ACC112 (cell line): Measurements from ENCODE around the gene YPEL4.

Experiments
- H2AFZ ChIP-seq: fragments of 200-600 bp; sonication (generic); one replicate; pipeline ENCODE4 v1.6.0; 2017; ENCODE audit warnings: antibody characterized with exemption, low read length; ENCODE audit not compliant: unreplicated experiment
- H3K27ac ChIP-seq: fragments of 200-600 bp; sonication (generic); 2 replicates; pipeline ENCODE4 v1.5.1; 2014; ENCODE audit warnings: low read depth, mild to moderate bottlenecking, antibody characterized with exemption, low read length, moderate library complexity
- H3K27me3 ChIP-seq: fragments of 200-600 bp; sonication (generic); 2 replicates; pipeline ENCODE4 v1.6.1; 2014; ENCODE audit warnings: mild to moderate bottlenecking, antibody characterized with exemption, low read length, moderate library complexity, mixed read lengths; ENCODE audit not compliant: insufficient read depth
- H3K36me3 ChIP-seq: fragments of 200-600 bp; sonication (generic); 2 replicates; pipeline ENCODE4 v1.6.1; 2016; ENCODE audit warnings: mild to moderate bottlenecking, antibody characterized with exemption, low read length, moderate library complexity, mixed read lengths; ENCODE audit not compliant: insufficient read depth
- H3K4me1 ChIP-seq: fragments of 200-600 bp; sonication (generic); one replicate; pipeline ENCODE4 v1.6.1; 2016; ENCODE audit warnings: low read length, mixed read lengths; ENCODE audit not compliant: insufficient read depth, unreplicated experiment, control insufficient read depth
- H3K4me3 ChIP-seq: fragments of 200-600 bp; sonication (generic); 2 replicates; pipeline ENCODE4 v1.5.1; 2014; ENCODE audit warnings: mild to moderate bottlenecking, low read depth, low read length
- H3K79me2 ChIP-seq: fragments of 200-600 bp; sonication (generic); one replicate; pipeline ENCODE4 v1.6.0; 2016; ENCODE audit warnings: low read length; ENCODE audit not compliant: control insufficient read depth, unreplicated experiment, insufficient read depth

The YPEL4 gene

GRCh38 chr11:57651408-57651807, 1.7 kb upstream of the YPEL4 start:
- no peaks in the 10 kb centered on the region for H3K79me2 ChIP-seq
- peaks cover 39% of the 10 kb centered on the region for H3K4me1 ChIP-seq
- peaks cover 5% of the 10 kb centered on the region; the same call in 1 of the 2 replicates for H3K27me3 ChIP-seq
- H2AFZ ChIP-seq, result no peak overlapping the region
- H3K36me3 ChIP-seq, result no peaks in the 10 kb centered on the region
- H3K27ac ChIP-seq, result no peak overlapping the region
- no peak overlapping the region for H3K4me3 ChIP-seq

GRCh38 chr11:57650739-57651090, 1.0 kb upstream of the YPEL4 start:
- H3K4me1 ChIP-seq, result peaks cover 46% of the 10 kb centered on the region

GRCh38 chr11:57648801-57649735, 644 bp downstream of the YPEL4 start:
- Histone ChIP-seq H3K79me2 (no peaks in the 10 kb centered on the region), H3K27me3 (peaks cover 5% of the 10 kb centered on the region; the same call in 1 of the 2 replicates), H2AFZ (no peak overlapping the region), H3K36me3 (no peaks in the 10 kb centered on the region), H3K27ac (no peak overlapping the region), H3K4me1 (peaks cover 61% of the 10 kb centered on the region), H3K4me3 (peak overlapping the region; percentile 76)

More at GRCh38 chr11:57650739-57651090, 1.0 kb upstream of the YPEL4 start:
- H3K79me2 ChIP-seq, result no peaks in the 10 kb centered on the region
- H2AFZ ChIP-seq, result no peak overlapping the region
- peaks cover 5% of the 10 kb centered on the region; the same call in 1 of the 2 replicates for H3K27me3 ChIP-seq
- no peak overlapping the region for H3K4me3 ChIP-seq
- H3K36me3 ChIP-seq, result no peaks in the 10 kb centered on the region
- no peak overlapping the region for H3K27ac ChIP-seq

GRCh38 chr11:57647960-57648800, 1.5 kb downstream of the YPEL4 start:
- Histone ChIP-seq H3K4me1 (peaks cover 64% of the 10 kb centered on the region), H3K36me3 (no peaks in the 10 kb centered on the region), H3K79me2 (no peaks in the 10 kb centered on the region), H3K27ac (no peak overlapping the region), H3K27me3 (peaks cover 5% of the 10 kb centered on the region; the same call in 1 of the 2 replicates), H2AFZ (no peak overlapping the region), H3K4me3 (peak overlapping the region; percentile 76)

- Histone ChIP-seq H3K79me2 (no peaks in the 10 kb centered on the region), H3K36me3 (no peaks in the 10 kb centered on the region), H3K27ac (no peak overlapping the region), H3K4me1 (peaks cover 64% of the 10 kb centered on the region), H3K27me3 (peaks cover 5% of the 10 kb centered on the region; the same call in 1 of the 2 replicates), H3K4me3 (no peak overlapping the region; the same call in 1 of the 2 replicates), H2AFZ (no peak overlapping the region)
Observed at GRCh38 chr11:57647372-57647771, 2.3 kb downstream of the YPEL4 start.

GRCh38 chr11:57646799-57647303, 2.9 kb downstream of the YPEL4 start:
- Histone ChIP-seq H3K27ac (no peak overlapping the region), H3K79me2 (peaks cover 2% of the 10 kb centered on the region), H2AFZ (no peak overlapping the region), H3K27me3 (peaks cover 5% of the 10 kb centered on the region; the same call in 1 of the 2 replicates), H3K4me1 (peaks cover 68% of the 10 kb centered on the region), H3K36me3 (no peaks in the 10 kb centered on the region), H3K4me3 (no peak overlapping the region)

- no peaks in the 10 kb centered on the region for H3K36me3 ChIP-seq
- H3K4me1 ChIP-seq, result peaks cover 74% of the 10 kb centered on the region
- peaks cover 5% of the 10 kb centered on the region; the same call in 1 of the 2 replicates for H3K27me3 ChIP-seq
- no peak overlapping the region for H2AFZ ChIP-seq
- H3K79me2 ChIP-seq, result peaks cover 7% of the 10 kb centered on the region
- H3K27ac ChIP-seq, result no peak overlapping the region
- no peak overlapping the region for H3K4me3 ChIP-seq
Observed at GRCh38 chr11:57646194-57646798, 3.4 kb downstream of the YPEL4 start.

- H3K4me1 ChIP-seq, result peaks cover 79% of the 10 kb centered on the region
- H3K4me3 ChIP-seq, result no peak overlapping the region
- no peak overlapping the region for H2AFZ ChIP-seq
- H3K27ac ChIP-seq, result peak overlapping the region; percentile 12; the same call in 1 of the 2 replicates
- peaks cover 11% of the 10 kb centered on the region for H3K79me2 ChIP-seq
- no peaks in the 10 kb centered on the region for H3K36me3 ChIP-seq
- peaks cover 5% of the 10 kb centered on the region; the same call in 1 of the 2 replicates for H3K27me3 ChIP-seq
Observed at GRCh38 chr11:57645689-57646085, 4.0 kb downstream of the YPEL4 start.

- H3K27ac ChIP-seq, result peak overlapping the region; percentile 12; the same call in 1 of the 2 replicates
- peaks cover 5% of the 10 kb centered on the region; the same call in 1 of the 2 replicates for H3K27me3 ChIP-seq
- no peaks in the 10 kb centered on the region for H3K36me3 ChIP-seq
- no peak overlapping the region for H3K4me3 ChIP-seq
- H3K4me1 ChIP-seq, result peaks cover 82% of the 10 kb centered on the region
- no peak overlapping the region for H2AFZ ChIP-seq
- peaks cover 18% of the 10 kb centered on the region for H3K79me2 ChIP-seq
Observed at GRCh38 chr11:57644748-57645688, 4.7 kb downstream of the YPEL4 start.
